Epithelial cell of proximal tubule (primary cell): ENCODE measurements around the gene MAFB. TPM values are rescaled to one million over a fixed set of nuclear protein-coding genes. Genes with fewer than 3 reads are reported as not detected.
"Not testable (repeated sequence)": the region's sequence is repeated elsewhere in the genome, so short reads cannot be mapped to it uniquely, and the experiment has no call there.

Experiments used
- DNase-seq: peaks from one replicate; pipeline ENCODE4 v3.0.0-alpha.2; 2011; ENCODE audit warnings: low read depth
- H3K4me3 ChIP-seq: 2 replicates; pipeline ENCODE4 v1.5.1; 2011; ENCODE audit warnings: low read depth, mild to moderate bottlenecking, low read length
- CTCF ChIP-seq: conservative IDR thresholded peaks from 2 replicates; pipeline ENCODE4 v1.5.1; 2012; ENCODE audit warnings: low read depth, mild to moderate bottlenecking, low read length
- total RNA-seq: library from RNA; depleted of rRNA; stranded (reverse); fragments of >200 nt; gene quantifications from 2 replicates; pipeline ENCODE4 v1.2.3, GENCODE V29; 2015

MAFB gene
- total RNA-seq = 0.12 TPM in 1 of 2 replicates, not detected in the other

DNA sequence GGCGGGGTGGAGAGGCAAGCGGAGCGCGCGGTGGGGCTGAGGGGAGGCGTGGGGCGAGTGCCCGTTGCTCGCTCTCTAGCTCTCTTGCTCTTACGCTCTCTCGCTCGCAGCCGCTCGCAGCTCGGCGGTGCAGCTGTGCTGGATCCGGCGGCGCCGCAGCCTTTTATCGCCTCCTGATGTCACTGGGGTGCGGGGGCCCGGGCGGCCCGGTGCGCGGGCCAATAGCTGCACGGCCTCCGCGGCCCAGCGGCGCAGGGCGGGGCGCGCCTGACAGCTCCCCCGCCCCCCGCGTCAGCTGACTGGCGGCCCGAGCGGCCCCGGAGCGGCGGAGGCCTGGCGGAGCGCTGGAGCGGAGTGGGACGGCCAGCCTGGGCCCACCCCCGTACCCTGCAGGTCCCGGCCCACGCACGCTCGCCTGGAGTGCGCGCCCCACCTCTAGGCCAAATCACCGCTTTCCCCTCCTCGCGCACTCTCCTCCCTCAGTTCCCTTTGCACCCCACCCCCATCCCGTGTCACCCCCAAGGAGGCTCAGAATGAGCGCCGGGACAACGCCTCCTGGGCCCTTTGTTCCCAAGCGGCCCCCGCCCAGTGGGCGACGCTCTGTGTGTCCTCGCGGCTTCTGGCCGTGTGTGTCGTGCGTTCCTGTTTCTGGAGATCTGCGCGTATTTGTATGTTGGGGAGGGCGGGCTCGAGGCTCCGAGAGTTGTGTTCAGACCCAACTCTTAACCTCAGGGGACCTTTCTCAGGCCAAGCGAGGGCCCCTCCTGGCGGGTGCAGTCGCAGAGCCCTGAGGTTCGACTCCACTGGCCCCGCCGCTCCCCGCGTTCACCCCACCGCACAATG, at the start of gene MAFB:
TSS of gene MAFB (minus strand) at position 137 of the 843 bp plus-strand sequence. CDS start 386 bp downstream, outside the sequence.
- TF ChIP-seq CTCF = no peak
- H3K4me3 ChIP-seq = peak within 1 kb of the TSS; percentile 60
- peak; percentile 6 for DNase-seq

- not testable (repeated sequence) for H3K4me3 ChIP-seq, DNase-seq
Measured at GRCh38 chr20:40736468-40736867, 47.4 kb upstream of the MAFB start.

DNA sequence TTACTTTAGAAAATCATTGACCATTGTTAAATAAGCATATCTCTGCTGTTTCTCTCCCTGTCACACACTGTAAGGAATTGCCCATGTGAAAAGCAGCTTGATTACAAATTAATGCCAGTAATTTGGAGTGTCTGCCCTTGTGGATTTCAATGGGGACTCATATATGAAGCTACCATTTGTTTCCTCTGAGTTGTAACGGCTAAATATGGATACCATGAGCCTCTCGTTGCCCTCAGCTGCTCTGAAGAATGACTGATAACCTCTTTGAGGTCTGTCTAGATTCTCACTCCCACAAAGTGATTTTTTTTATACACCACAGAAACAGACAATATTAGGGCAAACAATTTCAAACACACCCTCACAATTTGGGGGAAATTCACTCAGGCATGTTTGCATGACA, 40.0 kb upstream of the MAFB start:
- TF ChIP-seq CTCF = no peak
- no peak for DNase-seq
- no peak overlapping the region for H3K4me3 ChIP-seq

DNA sequence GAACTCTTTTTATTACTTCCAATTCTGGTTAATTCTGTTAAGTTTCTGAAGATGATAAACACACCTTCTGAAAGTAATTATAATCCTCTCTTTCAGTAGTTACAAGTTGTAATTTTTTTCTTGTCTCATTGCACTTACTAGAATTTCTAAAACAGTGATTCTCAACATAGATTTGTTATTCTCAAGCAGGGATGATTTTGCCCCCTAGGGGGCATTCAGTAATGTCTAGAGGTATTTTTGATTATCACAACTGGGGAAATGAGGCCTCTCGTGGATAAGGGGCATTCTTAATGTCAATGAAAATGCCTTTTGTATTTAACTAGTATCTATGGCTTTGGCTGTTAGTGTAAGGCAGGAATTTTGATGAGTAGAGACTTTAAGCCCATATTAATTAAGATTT, 39.4 kb upstream of the MAFB start:
- DNase-seq = no peak
- no peak overlapping the region for H3K4me3 ChIP-seq
- TF ChIP-seq CTCF = peak; percentile 29

- TF ChIP-seq CTCF = no peak
- no peak overlapping the region for H3K4me3 ChIP-seq
- DNase-seq = no peak
Measured at GRCh38 chr20:40727960-40728359, 38.9 kb upstream of the MAFB start.

DNA sequence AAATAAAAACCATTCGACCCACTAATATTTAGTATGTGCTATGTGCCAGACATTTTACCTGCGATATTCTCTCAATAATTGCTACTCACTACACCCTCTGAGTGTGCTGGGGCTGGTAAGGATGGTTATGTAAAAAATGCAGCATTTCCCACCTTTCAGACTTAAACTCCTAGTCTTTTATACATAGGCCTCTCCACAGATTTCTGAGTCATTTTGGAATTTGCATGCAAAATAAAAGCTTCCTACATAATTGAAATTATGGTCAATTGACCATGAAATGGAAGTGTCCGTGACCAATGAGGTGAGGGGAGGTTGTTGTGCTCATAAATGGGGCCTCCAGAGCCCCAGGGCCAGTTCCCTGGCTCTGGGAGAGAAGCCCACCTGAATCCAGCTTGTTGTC, 37.7 kb upstream of the MAFB start:
- no peak for DNase-seq
- TF ChIP-seq CTCF = no peak
- no peak overlapping the region for H3K4me3 ChIP-seq

DNA sequence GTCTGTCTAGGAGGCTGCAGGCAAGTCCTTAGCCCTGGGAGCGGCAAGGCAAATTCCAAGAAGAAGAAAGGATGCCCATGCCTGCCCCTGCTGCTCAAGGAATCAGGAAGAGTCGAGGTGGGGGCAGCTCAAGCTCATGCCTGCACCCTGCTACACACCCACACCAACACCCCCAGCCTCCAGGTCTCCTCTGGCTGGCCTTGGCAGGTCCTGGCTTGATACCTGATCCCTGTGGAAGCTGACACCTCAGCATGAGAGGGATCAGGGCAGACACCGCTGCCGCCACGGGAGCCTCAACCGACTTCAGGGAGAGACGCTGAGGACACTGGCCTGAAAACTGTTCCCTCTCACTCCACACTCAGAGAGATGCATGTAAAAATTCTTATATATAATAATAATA, 35.5 kb upstream of the MAFB start:
- no peak for TF ChIP-seq CTCF
- no peak overlapping the region for H3K4me3 ChIP-seq
- DNase-seq = no peak
